Right cardiac atrium (tissue), 5 donors: Measurements from ENCODE around the gene MTCL1. TPM values are rescaled to one million over a fixed set of nuclear protein-coding genes. Genes with fewer than 3 reads are reported as not detected.
A peak's percentile ranks its signal among the peaks of the same experiment; 100 is the strongest.

Source experiments
- ATAC-seq, 2 donors: fragments of 200-7000 bp; cut with Tn5 transposase; one replicate each; pipeline versions ENCODE4 v1.8.0 to v1.9.1; 2020; ENCODE audit warnings: moderate library complexity in 2 of 2, mild to moderate bottlenecking in 1 of 2
- DNase-seq, 3 donors: peaks; one replicate each; pipeline ENCODE4 v3.0.0-alpha.2; 2020
- H3K27ac ChIP-seq: one replicate; pipeline ENCODE4 v1.5.1; 2013; ENCODE audit warnings: mild to moderate bottlenecking, low read length, control low read depth, moderate library complexity
- H3K27me3 ChIP-seq: one replicate; pipeline ENCODE4 v1.6.1; 2013; ENCODE audit not compliant: control insufficient read depth, insufficient read depth
- H3K4me1 ChIP-seq: one replicate; pipeline ENCODE4 v1.6.1; 2013; ENCODE audit warnings: low read length; ENCODE audit not compliant: control insufficient read depth, insufficient read depth
- H3K4me3 ChIP-seq: one replicate; pipeline ENCODE4 v1.5.1; 2013; ENCODE audit warnings: low read length, control low read depth
- H3K9me3 ChIP-seq: one replicate; pipeline ENCODE4 v1.6.1; 2013; ENCODE audit warnings: low read length; ENCODE audit not compliant: control insufficient read depth
- WGBS: extraction: QIAGEN DNeasy Blood & Tissue Kit; methylation state at CpG from one replicate; pipeline ENCODE4 v1.1.7; 2013; 5-methylcytosine and 5-hydroxymethylcytosine counted together
- intact Hi-C, 4 donors: fragments of 100-400 bp; cut with DNase I; formaldehyde crosslinking; loops; one replicate each; pipeline versions ENCODE4 v1.11.0 to v1.14.0; 2022 to 2023
- long read RNA-seq, 4 donors: library from polyadenylated mRNA; unstranded; transcript quantifications; one replicate each; pipeline ENCODE4 v2.0.0, GENCODE V29; 2020 to 2021
- polyA plus RNA-seq: library from polyadenylated mRNA; stranded (reverse); fragments of 200-250 nt; gene quantifications from one replicate; pipeline ENCODE4 v1.2.3, GENCODE V29; 2013
- total RNA-seq, 4 donors: library from RNA; stranded (reverse); fragmentation: NEBNext Ultra II Directional; extraction: Animal tissue kit (Norgen Biotek cat#: 25700); gene quantifications; one replicate each; pipeline ENCODE4 v1.2.1, GENCODE V29; 2021
- donor health status: healthy with polysubstance abuse.
- donor health status: DM: no; HTN: yes; CAD: no.
- donor health status: DM: no; HTN: no; CAD: no.
- donor health status: DM: no; HTN: yes; CAD: no; lungs with severe emphysema.
- donor health status: DM: yes; HTN: yes; CAD: no.

The MTCL1 gene
- 1 to 10 TPM; 5.3 to 8.7 (median 6.9) TPM for total RNA-seq
- polyA plus RNA-seq, result 6.1 TPM
- long read RNA-seq, donor 1, partial matches to known transcripts, result 13 of 18 reads
- long read RNA-seq, donor 1, other reads (novel, unspliced or antisense), result 4 of 18 reads
- long read RNA-seq, donor 2, partial matches to known transcripts, result 2 of 4 reads
- long read RNA-seq, donor 2, other reads (novel, unspliced or antisense), result 2 of 4 reads
- long read RNA-seq, donor 3, partial matches to known transcripts, result 1 of 5 reads
- long read RNA-seq, donor 3, other reads (novel, unspliced or antisense), result 4 of 5 reads
- long read RNA-seq, donor 4, partial matches to known transcripts, result 4 of 8 reads
- long read RNA-seq, donor 4, other reads (novel, unspliced or antisense), result 4 of 8 reads

DNA sequence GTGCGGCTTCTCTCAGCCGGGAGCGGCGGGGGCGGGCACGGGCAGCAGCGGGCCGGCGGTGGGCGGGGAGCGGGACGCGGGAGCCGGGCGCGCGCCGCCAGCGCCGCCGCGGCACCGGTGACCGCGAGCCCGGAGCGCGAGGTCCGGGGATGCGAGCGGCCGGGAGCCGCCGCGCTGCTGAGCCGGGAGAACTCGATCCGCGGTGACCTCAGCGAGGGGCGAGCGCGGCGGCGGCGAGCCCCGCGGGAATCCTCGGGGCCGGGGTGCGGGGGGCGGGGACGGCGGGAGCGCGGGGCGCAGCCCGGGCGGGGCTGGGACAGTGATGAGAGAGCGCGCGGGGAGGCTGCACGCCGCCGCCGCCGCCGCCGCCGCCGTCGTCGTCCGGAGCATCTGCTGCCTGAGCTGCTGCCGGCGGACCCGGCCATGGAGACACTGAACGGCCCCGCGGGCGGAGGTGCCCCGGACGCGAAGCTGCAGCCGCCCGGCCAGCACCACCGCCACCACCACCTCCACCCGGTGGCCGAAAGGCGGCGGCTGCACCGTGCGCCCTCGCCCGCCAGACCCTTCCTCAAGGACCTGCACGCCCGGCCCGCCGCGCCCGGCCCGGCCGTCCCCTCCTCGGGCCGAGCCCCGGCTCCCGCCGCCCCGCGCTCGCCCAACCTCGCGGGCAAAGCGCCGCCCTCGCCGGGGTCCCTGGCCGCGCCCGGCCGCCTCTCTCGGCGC is at the start of gene MTCL1:
Gene MTCL1 (plus strand): TSS at position 319 of the 723 bp plus-strand sequence. CDS start 105 bp downstream, at position 424.
- under 1% methylated on average over 118 of the region's 123 CpGs for WGBS
- Histone ChIP-seq H3K4me3 (peak within 1 kb of the TSS; percentile 91), H3K4me1 (peaks cover 4% of the 10 kb centered on the region), H3K9me3 (no peaks in the 10 kb centered on the region), H3K27ac (peak within 1 kb of the TSS; percentile 59), H3K27me3 (no peaks in the 10 kb centered on the region)
- peak in 1 of 2 donors; percentile 10 for ATAC-seq
- intact Hi-C loops, result loop anchor here in 1 of 4 donors (10.0 kb wide), 1 partner anchor 99 kb away; no protein-coding TSS in a partner anchor
- DNase-seq, result peak; percentile 37 to 74 (median 73)

DNA sequence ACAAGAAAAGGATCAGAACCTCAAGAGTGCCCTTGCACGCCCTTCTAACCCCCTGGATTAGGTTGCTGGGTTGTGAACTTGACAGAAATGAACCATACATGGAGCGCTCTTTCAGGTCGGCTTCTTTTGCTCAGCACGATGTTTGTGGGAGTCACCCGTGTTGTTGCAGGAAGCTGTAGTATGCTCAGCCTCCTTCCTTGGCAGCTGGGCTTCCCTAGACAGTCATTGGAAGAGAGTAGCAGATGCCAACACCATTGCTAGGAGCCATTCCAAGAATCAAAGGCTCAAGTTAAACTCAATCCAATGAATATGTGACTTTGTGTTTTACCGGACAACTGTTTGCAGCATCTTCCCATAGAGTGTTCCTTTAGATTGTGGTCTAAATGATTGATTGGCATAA is 49.1 kb upstream of the MTCL1 start:
- no peak for ATAC-seq
- 67% methylated on average over 6 of the region's 6 CpGs for WGBS
- H3K27ac ChIP-seq, result no peak overlapping the region
- H3K4me3 ChIP-seq, result no peak overlapping the region
- H3K27me3 ChIP-seq, result no peaks in the 10 kb centered on the region
- H3K9me3 ChIP-seq, result no peaks in the 10 kb centered on the region
- DNase-seq, result no peak
- intact Hi-C loops, result loop anchor here in 3 of 4 donors (5.0 to 10.0 kb wide), 2 partner anchors 329 to 331 kb away; no protein-coding TSS in a partner anchor
- no peaks in the 10 kb centered on the region for H3K4me1 ChIP-seq

DNA sequence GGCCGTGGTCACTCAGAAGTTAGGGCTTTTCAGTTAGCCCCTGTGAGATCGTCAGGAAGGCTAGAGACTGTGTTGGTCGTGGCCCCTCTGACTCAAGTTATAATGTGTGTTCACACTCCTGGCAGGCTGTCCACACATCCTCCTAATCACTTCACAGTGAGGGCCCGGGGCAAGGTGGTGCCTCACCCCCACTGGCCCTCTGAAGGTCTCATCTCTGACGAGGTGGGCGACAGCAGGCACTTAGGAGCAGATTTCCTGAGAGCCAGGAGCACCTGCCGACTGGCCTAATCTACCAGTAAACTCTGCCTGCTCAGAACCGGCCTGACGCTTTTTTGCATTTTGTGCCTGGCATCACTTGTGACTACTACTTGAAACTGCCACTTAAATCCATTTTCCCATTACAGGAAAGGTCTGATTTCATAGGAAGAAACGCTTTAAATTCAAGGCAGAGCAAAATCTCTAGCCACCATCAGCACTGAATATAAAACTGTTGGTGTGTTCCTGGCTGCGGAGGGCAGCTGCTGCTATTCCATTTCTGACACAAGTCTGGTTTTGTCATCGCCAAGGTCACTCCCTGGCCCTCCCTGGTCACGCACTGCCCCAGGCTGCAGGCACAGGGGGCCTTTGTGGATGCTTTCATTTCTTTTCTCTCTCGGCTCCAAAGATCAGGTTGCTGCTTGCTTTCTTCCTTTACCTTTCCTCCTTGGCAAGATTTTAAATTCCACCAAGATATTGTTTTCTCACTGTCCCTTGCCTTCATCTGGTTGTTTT is 48.1 kb upstream of the MTCL1 start:
- no peak overlapping the region for H3K4me3 ChIP-seq
- H3K9me3 ChIP-seq, result no peaks in the 10 kb centered on the region
- H3K4me1 ChIP-seq, result no peaks in the 10 kb centered on the region
- WGBS, result 74% methylated on average over 14 of the region's 14 CpGs
- no peak for DNase-seq
- intact Hi-C loops, result loop anchor here in 3 of 4 donors (5.0 to 10.0 kb wide), 2 partner anchors 328 to 330 kb away; no protein-coding TSS in a partner anchor
- no peak overlapping the region for H3K27ac ChIP-seq
- ATAC-seq, result no peak
- H3K27me3 ChIP-seq, result no peaks in the 10 kb centered on the region

- ATAC-seq (no peak), DNase-seq (no peak)
- Histone ChIP-seq H3K4me3 (no peak overlapping the region), H3K4me1 (no peaks in the 10 kb centered on the region), H3K27ac (no peak overlapping the region), H3K27me3 (no peaks in the 10 kb centered on the region), H3K9me3 (no peaks in the 10 kb centered on the region)
- 53% methylated on average over 14 of the region's 14 CpGs for WGBS
- intact Hi-C loops, result loop anchor here in 3 of 4 donors (5.0 to 10.0 kb wide), 2 partner anchors 327 to 329 kb away; no protein-coding TSS in a partner anchor
Observed at GRCh38 chr18:8657873-8658470, 47.4 kb upstream of the MTCL1 start.

DNA sequence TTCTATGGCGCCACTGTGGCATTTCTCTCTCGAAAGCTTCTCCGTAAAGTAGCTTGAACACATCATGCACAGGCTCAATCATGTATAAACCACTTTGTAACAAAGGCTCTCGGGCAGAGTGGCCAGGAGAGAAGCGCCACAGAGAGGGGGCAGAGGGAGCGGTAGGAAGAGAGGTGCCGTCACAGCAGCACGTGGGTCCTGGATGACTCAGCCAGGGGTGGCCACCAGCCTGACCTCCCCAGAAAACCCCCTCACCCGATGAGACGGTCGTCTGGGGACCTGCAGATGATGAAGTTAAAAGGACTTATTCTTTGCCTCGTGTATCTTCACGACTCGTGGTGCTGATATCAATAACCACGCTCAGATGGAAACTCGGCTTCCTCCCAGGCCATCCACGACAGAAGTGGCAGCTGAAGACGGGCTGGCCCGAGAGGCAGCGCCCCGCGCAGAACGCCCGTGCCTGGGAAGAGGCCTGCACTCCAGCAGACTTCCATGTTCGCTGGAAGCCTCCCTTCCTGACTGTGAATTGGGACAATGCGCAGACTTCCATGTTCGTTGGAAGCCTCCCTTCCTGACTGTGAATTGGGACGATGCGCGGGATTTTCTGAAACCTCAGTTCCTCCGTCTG is 46.4 kb upstream of the MTCL1 start:
- ATAC-seq, result no peak
- intact Hi-C loops, result loop anchor here in 3 of 4 donors (5.0 to 10.0 kb wide), 2 partner anchors 326 to 328 kb away; no protein-coding TSS in a partner anchor

GRCh38 chr18:8659609-8660242 is 45.6 kb upstream of the MTCL1 start:
- Histone ChIP-seq H3K9me3 (no peaks in the 10 kb centered on the region), H3K4me3 (no peak overlapping the region), H3K4me1 (no peaks in the 10 kb centered on the region), H3K27ac (no peak overlapping the region), H3K27me3 (no peaks in the 10 kb centered on the region)
- ATAC-seq, result no peak
- intact Hi-C loops, result loop anchor here in 3 of 4 donors (5.0 to 10.0 kb wide), 2 partner anchors 325 to 328 kb away; no protein-coding TSS in a partner anchor
- WGBS, result 83% methylated on average over 36 of the region's 36 CpGs
- no peak for DNase-seq

More for the DNA sequence above, 46.4 kb upstream of the MTCL1 start:
- H3K4me1 ChIP-seq, result no peaks in the 10 kb centered on the region
- 90% methylated on average over 31 of the region's 31 CpGs for WGBS
- H3K27me3 ChIP-seq, result no peaks in the 10 kb centered on the region
- no peaks in the 10 kb centered on the region for H3K9me3 ChIP-seq
- no peak overlapping the region for H3K4me3 ChIP-seq
- H3K27ac ChIP-seq, result no peak overlapping the region
- no peak for DNase-seq

DNA sequence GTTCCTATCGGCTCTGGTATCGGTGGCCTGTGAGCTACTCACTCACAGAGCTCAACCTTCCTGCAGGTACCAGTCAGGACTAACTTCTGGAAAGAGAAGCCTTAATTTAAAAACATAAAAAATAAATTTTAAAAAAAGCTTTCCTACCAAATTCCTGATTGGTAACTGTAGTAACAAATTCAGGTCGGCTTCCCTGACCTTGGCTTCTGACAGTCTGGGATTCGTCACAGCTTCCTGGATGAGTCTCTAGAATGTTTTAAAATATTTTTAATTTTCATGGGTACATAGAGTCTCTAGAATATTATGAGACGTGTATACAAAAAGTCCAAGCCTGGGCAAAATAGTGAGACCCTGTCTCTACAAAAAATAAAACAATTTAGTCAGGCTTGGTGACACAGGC is 45.0 kb upstream of the MTCL1 start:
- WGBS, result 90% methylated on average over 5 of the region's 5 CpGs
- Histone ChIP-seq H3K4me1 (no peaks in the 10 kb centered on the region), H3K27ac (no peak overlapping the region), H3K9me3 (no peaks in the 10 kb centered on the region), H3K27me3 (no peaks in the 10 kb centered on the region), H3K4me3 (no peak overlapping the region)
- intact Hi-C loops, result no loop called here
- no peak for ATAC-seq
- DNase-seq, result no peak

- H3K4me1 ChIP-seq, result no peaks in the 10 kb centered on the region
- no peak overlapping the region for H3K27ac ChIP-seq
- intact Hi-C loops, result no loop called here
- no peaks in the 10 kb centered on the region for H3K27me3 ChIP-seq
- DNase-seq (no peak), ATAC-seq (peak in 1 of 2 donors; percentile 51)
- no peak overlapping the region for H3K4me3 ChIP-seq
- WGBS, result 44% methylated on average over 18 of the region's 18 CpGs
- H3K9me3 ChIP-seq, result no peaks in the 10 kb centered on the region
Observed at GRCh38 chr18:8661754-8662559, 43.4 kb upstream of the MTCL1 start.

GRCh38 chr18:8662560-8663255 is 42.6 kb upstream of the MTCL1 start:
- WGBS, result 77% methylated on average over 20 of the region's 20 CpGs
- no peak overlapping the region for H3K27ac ChIP-seq
- H3K9me3 ChIP-seq, result no peaks in the 10 kb centered on the region
- intact Hi-C loops, result no loop called here
- H3K4me3 ChIP-seq, result no peak overlapping the region
- H3K27me3 ChIP-seq, result no peaks in the 10 kb centered on the region
- H3K4me1 ChIP-seq, result no peaks in the 10 kb centered on the region
- ATAC-seq, result no peak
- no peak for DNase-seq
